ENCODE measurements around the gene PDE4D. TPM values are rescaled to one million over a fixed set of nuclear protein-coding genes. Genes with fewer than 3 reads are reported as not detected.

The PDE4D gene
- total RNA-seq, 1 experiment from 2014 or later, result 34.2 TPM

GRCh38 chr5:58930520-58930919 lies 963.0 kb downstream of the PDE4D start:
- DNase-seq (ENCODE audit: low spot score), result no peak

GRCh38 chr5:58929726-58930125 lies 963.8 kb downstream of the PDE4D start:
- DNase-seq (ENCODE audit: low spot score), result no peak

- no peak for DNase-seq (ENCODE audit: low spot score)
These were observed 965.6 kb downstream of the PDE4D start for GRCh38 chr5:58927938-58928337.

GRCh38 chr5:58927181-58927580 lies 966.3 kb downstream of the PDE4D start:
- DNase-seq (ENCODE audit: low spot score), result no peak

GRCh38 chr5:58926541-58926935 lies 967.0 kb downstream of the PDE4D start:
- DNase-seq (ENCODE audit: low spot score), result no peak

- DNase-seq (ENCODE audit: low spot score), result no peak
These were observed 967.6 kb downstream of the PDE4D start for GRCh38 chr5:58925627-58926540.

- no peak for DNase-seq (ENCODE audit: low spot score)
These were observed 969.2 kb downstream of the PDE4D start for GRCh38 chr5:58924306-58924705.

- DNase-seq (ENCODE audit: low spot score), result no peak
These were observed 970.2 kb downstream of the PDE4D start for GRCh38 chr5:58923355-58923754.

GRCh38 chr5:58922461-58923171 lies 970.9 kb downstream of the PDE4D start:
- no peak for DNase-seq (ENCODE audit: low spot score)

GRCh38 chr5:58921159-58921558 lies 972.4 kb downstream of the PDE4D start:
- no peak for DNase-seq (ENCODE audit: low spot score)

GRCh38 chr5:58919833-58920232 lies 973.7 kb downstream of the PDE4D start:
- no peak for DNase-seq (ENCODE audit: low spot score)
